H1 (cell line): Measurements from ENCODE around the gene GRM8. TPM values are rescaled to one million over a fixed set of nuclear protein-coding genes. Genes with fewer than 3 reads are reported as not detected.

Experiments
- BCL11A ChIP-seq, 2 experiments: IDR thresholded peaks; one replicate each; pipeline ENCODE4 v1.6.1; 2011; ENCODE audit warnings: low read depth in 2 of 2, low read length in 2 of 2, mild to moderate bottlenecking in 2 of 2
- KDM1A ChIP-seq: fragments of 200-600, 300-600 bp; sonication (generic); IDR thresholded peaks from 2 replicates; pipeline ENCODE4 v1.7.1; 2016; ENCODE audit warnings: mild to moderate bottlenecking, low read length, borderline replicate concordance
- SAP30 ChIP-seq: fragments of 300-600 bp; sonication (generic); IDR thresholded peaks from 2 replicates; pipeline ENCODE4 v1.7.1; 2012; ENCODE audit warnings: low read length, moderate library complexity, mild to moderate bottlenecking, inconsistent platforms; ENCODE audit not compliant: insufficient read depth, insufficient replicate concordance
- SIRT6 ChIP-seq: IDR thresholded peaks from one replicate; pipeline ENCODE4 v1.7.1; 2012; ENCODE audit warnings: low read length, inconsistent platforms
- polyA plus RNA-seq, 7 experiments: library from polyadenylated mRNA; depleted of rRNA in 3 of 7; stranded (reverse) in 5 of 7; unstranded in 2 of 7; fragments of >200 nt in 5 of 7; fragments of 200-250 nt in 2 of 7; gene quantifications; 1 replicate in 5 of 7; 2 replicates in 1 of 7; 4 replicates in 1 of 7; pipeline versions ENCODE4 v1.2.1 to v1.2.3, GENCODE V29; 2011 to 2013; ENCODE audit warnings: missing spikeins in 2 of 7, mixed read lengths in 2 of 7
- total RNA-seq: library from RNA; stranded (reverse); fragmentation: NEBNext Ultra II Directional; extraction: Animal tissue kit (Norgen Biotek cat#: 25700); gene quantifications from 2 replicates; pipeline ENCODE4 v1.2.1, GENCODE V29; 2021

Gene GRM8
- total and polyA plus RNA-seq, 2 of the 8 experiments (the other 6 are each of a cell fraction or from before 2014, with no cell fraction given), result 2.6 to 2.8 TPM

DNA sequence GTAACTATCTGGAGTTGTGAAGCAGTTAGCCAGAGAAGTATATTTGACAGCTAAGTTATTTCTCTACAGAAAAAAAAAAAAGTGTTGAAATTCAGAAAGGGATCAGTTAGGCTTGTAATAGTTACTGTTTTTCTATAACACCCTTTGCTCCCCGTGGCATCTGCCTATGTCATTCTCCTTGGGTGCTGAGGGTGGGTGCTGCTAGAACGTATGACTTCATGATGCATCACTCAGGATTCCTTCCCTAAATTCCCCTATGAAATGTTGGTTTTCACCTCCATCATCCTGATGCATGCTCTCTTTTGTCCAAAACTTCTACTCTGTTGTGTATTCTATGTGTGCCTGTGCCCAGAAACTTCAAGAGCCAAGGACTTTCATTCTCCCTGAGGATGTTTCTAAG lies 536.4 kb downstream of the GRM8 start (continued):
- TF ChIP-seq BCL11A (IDR thresholded peaks at IDR 0.05; ENCODE audit: low read depth in 2 of 2, low read length in 2 of 2) (no peak), KDM1A (no peak), SAP30 (no peak), SIRT6 (no peak)
- TF ChIP-seq, all 59 proteins: peak for 0
